ENCODE measurements around the gene RGMA. TPM values are rescaled to one million over a fixed set of nuclear protein-coding genes. Genes with fewer than 3 reads are reported as not detected.

RGMA gene
- total and polyA plus RNA-seq, 8 donors = 4.6 to 18.5 (median 13.9) TPM

GRCh38 chr15:93124126-93124525, 35.1 kb upstream of the RGMA start:
- intact Hi-C loops (cut with DNase I) = no loop called here
- no peaks in the 10 kb centered on the region for H3K27me3 ChIP-seq
- no peaks in the 10 kb centered on the region for H3K9me3 ChIP-seq
- H3K36me3 ChIP-seq = no peaks in the 10 kb centered on the region
- H3K4me1 ChIP-seq = no peaks in the 10 kb centered on the region
- DNase-seq = no peak
- no peak for ATAC-seq
- no peak for TF ChIP-seq CTCF (IDR thresholded peaks at IDR 0.05)
- H3K4me3 ChIP-seq = no peak overlapping the region
- no peak overlapping the region for H3K27ac ChIP-seq

- intact Hi-C loops (cut with DNase I) = no loop called here
- no peak overlapping the region for H3K27ac ChIP-seq
- no peak for TF ChIP-seq CTCF (IDR thresholded peaks at IDR 0.05)
- H3K4me3 ChIP-seq = no peak overlapping the region
- H3K4me1 ChIP-seq = no peaks in the 10 kb centered on the region
- H3K9me3 ChIP-seq = no peaks in the 10 kb centered on the region
- DNase-seq (peak in 1 of 4 donors; percentile 31), ATAC-seq (no peak)
- H3K36me3 ChIP-seq = no peaks in the 10 kb centered on the region
- H3K27me3 ChIP-seq = no peaks in the 10 kb centered on the region
These were observed 33.2 kb upstream of the RGMA start for GRCh38 chr15:93121973-93122910.

GRCh38 chr15:93121107-93121506, 32.1 kb upstream of the RGMA start:
- no peak for TF ChIP-seq CTCF (IDR thresholded peaks at IDR 0.05)
- DNase-seq (no peak), ATAC-seq (no peak)
- Histone ChIP-seq H3K27ac (no peak overlapping the region), H3K9me3 (no peaks in the 10 kb centered on the region), H3K36me3 (no peaks in the 10 kb centered on the region), H3K4me3 (no peak overlapping the region), H3K4me1 (no peaks in the 10 kb centered on the region), H3K27me3 (peaks cover 0 to 3% of the 10 kb centered on the region in 2 donors)
- intact Hi-C loops (cut with DNase I) = no loop called here

- no peak for TF ChIP-seq CTCF (IDR thresholded peaks at IDR 0.05)
These were observed 29.9 kb upstream of the RGMA start for GRCh38 chr15:93118904-93119303.

GRCh38 chr15:93111451-93111850, 22.4 kb upstream of the RGMA start:
- peak; percentile 96 for ATAC-seq
- no peak for TF ChIP-seq CTCF (IDR thresholded peaks at IDR 0.05)

More at GRCh38 chr15:93118904-93119303, 29.9 kb upstream of the RGMA start:
- Histone ChIP-seq H3K4me1 (no peaks in the 10 kb centered on the region), H3K36me3 (no peaks in the 10 kb centered on the region), H3K9me3 (no peaks in the 10 kb centered on the region), H3K4me3 (no peak overlapping the region), H3K27ac (no peak overlapping the region), H3K27me3 (peaks cover 0 to 7% of the 10 kb centered on the region in 2 donors)
- intact Hi-C loops (cut with DNase I) = no loop called here
- ATAC-seq = no peak
- no peak for DNase-seq

More at GRCh38 chr15:93111451-93111850, 22.4 kb upstream of the RGMA start:
- Histone ChIP-seq H3K27me3 (peaks cover 0 to 59% of the 10 kb centered on the region in 2 donors), H3K4me1 (no peaks in the 10 kb centered on the region), H3K9me3 (no peaks in the 10 kb centered on the region), H3K27ac (no peak overlapping the region), H3K36me3 (no peaks in the 10 kb centered on the region), H3K4me3 (no peak overlapping the region)
- intact Hi-C loops (cut with DNase I) = no loop called here
- DNase-seq = peak in 1 of 4 donors; percentile 14
